SK-N-MC (cell line): ENCODE results near the gene CELA1.
"Not testable (repeated sequence)": the region's sequence is repeated elsewhere in the genome, so short reads cannot be mapped to it uniquely, and the experiment has no call there.

Source experiments
- DNase-seq: peaks from one replicate; pipeline ENCODE4 v3.0.0-alpha.2; 2011; ENCODE audit warnings: low read depth, low spot score
- H3K27ac ChIP-seq: fragments of 200-600 bp; sonication (generic); 2 replicates; pipeline ENCODE4 v1.5.1; 2016; ENCODE audit warnings: mixed run types
- H3K36me3 ChIP-seq: fragments of 200-600 bp; sonication (generic); 2 replicates; pipeline ENCODE4 v1.6.1; 2017; ENCODE audit warnings: antibody characterized with exemption, low read length, mixed read lengths; ENCODE audit not compliant: insufficient read depth
- H3K4me3 ChIP-seq: fragments of 200-600 bp; sonication (generic); 2 replicates; pipeline ENCODE4 v1.5.1; 2016
- H3K9ac ChIP-seq: fragments of 200-600 bp; sonication (generic); 2 replicates; pipeline ENCODE4 v1.8.0; 2017; ENCODE audit warnings: mixed run types, mixed read lengths; ENCODE audit not compliant: insufficient read length
- H3K9me3 ChIP-seq: fragments of 200-600 bp; sonication (generic); 2 replicates; pipeline ENCODE4 v1.6.1; 2017; ENCODE audit warnings: low read depth, mild to moderate bottlenecking, antibody characterized with exemption, low read length, moderate library complexity, mixed read lengths
- EZH2 ChIP-seq: fragments of 200-600 bp; sonication (generic); IDR thresholded peaks from one replicate; pipeline ENCODE4 v1.6.1; 2017; ENCODE audit warnings: antibody characterized with exemption
- FOXP2 ChIP-seq: optimal IDR thresholded peaks from 2 replicates; pipeline ENCODE3; 2011; ENCODE audit warnings: mild to moderate bottlenecking, moderate library complexity; ENCODE audit not compliant: insufficient read depth; ENCODE audit errors: extremely low read length, control extremely low read depth
- POLR2AphosphoS5 ChIP-seq: IDR thresholded peaks from 2 replicates; pipeline ENCODE4 v1.6.1; 2012; ENCODE audit warnings: mild to moderate bottlenecking, low read depth, low read length, borderline replicate concordance

CELA1 gene

GRCh38 chr12:51341251-51342007 lies 5.0 kb downstream of the CELA1 start:
- Histone ChIP-seq H3K9ac (peak overlapping the region; percentile 51), H3K27ac (no peak overlapping the region), H3K4me3 (peak overlapping the region; percentile 67), H3K36me3 (no peaks in the 10 kb centered on the region), H3K9me3 (no peaks in the 10 kb centered on the region)
- no peak for TF ChIP-seq FOXP2
- no peak for TF ChIP-seq EZH2
- TF ChIP-seq POLR2AphosphoS5, result no peak
- DNase-seq, result peak; percentile 50

GRCh38 chr12:51339750-51340149 lies 6.7 kb downstream of the CELA1 start:
- Histone ChIP-seq H3K4me3 (no peak overlapping the region), H3K9ac (no peak overlapping the region), H3K36me3 (no peaks in the 10 kb centered on the region), H3K9me3 (no peaks in the 10 kb centered on the region), H3K27ac (no peak overlapping the region)
- no peak for DNase-seq
- no peak for TF ChIP-seq POLR2AphosphoS5
- no peak for TF ChIP-seq FOXP2
- TF ChIP-seq EZH2, result no peak

GRCh38 chr12:51337336-51337735 lies 9.1 kb downstream of the CELA1 start:
- not testable (repeated sequence) for H3K27ac ChIP-seq, H3K4me3 ChIP-seq, DNase-seq, H3K9ac ChIP-seq, H3K36me3 ChIP-seq, H3K9me3 ChIP-seq

GRCh38 chr12:51335931-51336330 lies 10.5 kb downstream of the CELA1 start:
- H3K4me3 ChIP-seq, result no peak overlapping the region
- no peak overlapping the region for H3K27ac ChIP-seq
- no peaks in the 10 kb centered on the region for H3K36me3 ChIP-seq
- H3K9me3 ChIP-seq, result no peaks in the 10 kb centered on the region
- TF ChIP-seq POLR2AphosphoS5 (no peak), FOXP2 (no peak)
- no peak overlapping the region for H3K9ac ChIP-seq
- no peak for DNase-seq

GRCh38 chr12:51334764-51335163 lies 11.7 kb downstream of the CELA1 start:
- DNase-seq, result no peak

GRCh38 chr12:51333536-51333935 lies 12.9 kb downstream of the CELA1 start:
- TF ChIP-seq FOXP2 (no peak), EZH2 (no peak), POLR2AphosphoS5 (no peak)
- DNase-seq, result no peak
- Histone ChIP-seq H3K27ac (no peak overlapping the region), H3K9ac (no peak overlapping the region), H3K9me3 (no peaks in the 10 kb centered on the region), H3K36me3 (no peaks in the 10 kb centered on the region), H3K4me3 (no peak overlapping the region)

More at GRCh38 chr12:51334764-51335163, 11.7 kb downstream of the CELA1 start:
- TF ChIP-seq FOXP2 (no peak), EZH2 (no peak), POLR2AphosphoS5 (no peak)
- Histone ChIP-seq H3K36me3 (no peaks in the 10 kb centered on the region), H3K4me3 (no peak overlapping the region), H3K9me3 (no peaks in the 10 kb centered on the region), H3K9ac (no peak overlapping the region), H3K27ac (no peak overlapping the region)

- Histone ChIP-seq H3K9me3 (no peaks in the 10 kb centered on the region), H3K9ac (no peak overlapping the region), H3K4me3 (no peak overlapping the region), H3K27ac (no peak overlapping the region), H3K36me3 (no peaks in the 10 kb centered on the region)
- no peak for DNase-seq
- TF ChIP-seq FOXP2 (no peak), EZH2 (no peak), POLR2AphosphoS5 (no peak)
These were observed 16.3 kb downstream of the CELA1 start for GRCh38 chr12:51330186-51330585.

GRCh38 chr12:51329742-51330141 lies 16.7 kb downstream of the CELA1 start:
- H3K4me3 ChIP-seq, result no peak overlapping the region
- no peak overlapping the region for H3K27ac ChIP-seq
- DNase-seq, result no peak
- no peaks in the 10 kb centered on the region for H3K9me3 ChIP-seq
- H3K9ac ChIP-seq, result no peak overlapping the region
- no peak for TF ChIP-seq POLR2AphosphoS5
- no peak for TF ChIP-seq FOXP2
- TF ChIP-seq EZH2, result no peak
- H3K36me3 ChIP-seq, result no peaks in the 10 kb centered on the region

GRCh38 chr12:51328587-51328986 lies 17.9 kb downstream of the CELA1 start:
- H3K9me3 ChIP-seq, result no peaks in the 10 kb centered on the region
- H3K9ac ChIP-seq, result no peak overlapping the region
- no peak for DNase-seq
- no peaks in the 10 kb centered on the region for H3K36me3 ChIP-seq
- no peak overlapping the region for H3K4me3 ChIP-seq
- TF ChIP-seq EZH2 (no peak), FOXP2 (no peak), POLR2AphosphoS5 (no peak)
- no peak overlapping the region for H3K27ac ChIP-seq
